Measurements from ENCODE around the gene FAM200C.

GRCh38 chr5:160441311-160441781 is 41.5 kb upstream of the FAM200C start:
- TF ChIP-seq POLR2A (IDR thresholded peaks at IDR 0.05; ENCODE audit: control extremely low read depth in 1 of 2, low read depth in 2 of 2, low read length in 2 of 2) (no peak), CTCF (IDR thresholded peaks at IDR 0.05; ENCODE audit: control extremely low read depth in 1 of 3, insufficient read depth in 1 of 3, low read depth in 1 of 3, low read length in 3 of 3) (no peak), CHD1 (IDR thresholded peaks at IDR 0.05; ENCODE audit: low read depth, low read length) (no peak), EP300 (IDR thresholded peaks at IDR 0.05; ENCODE audit: borderline replicate concordance in 1 of 2, low read depth in 2 of 2, low read length in 2 of 2) (no peak), POLR2AphosphoS5 (IDR thresholded peaks at IDR 0.05; ENCODE audit: low read depth, low read length) (no peak), BRCA1 (IDR thresholded peaks at IDR 0.05; ENCODE audit: low read depth, low read length) (no peak), EZH2 (IDR thresholded peaks at IDR 0.05; ENCODE audit: low read depth, low read length, severe bottlenecking) (no peak), MAX (IDR thresholded peaks at IDR 0.05) (no peak)

Measured in H1 (cell line).